Endodermal cell (in vitro differentiated cells): ENCODE results near the gene CLIC5. TPM values are rescaled to one million over a fixed set of nuclear protein-coding genes. Genes with fewer than 3 reads are reported as not detected.

ENCODE experiments used
- DNase-seq: peaks from one replicate; pipeline ENCODE4 v3.0.0-alpha.2; 2017
- H3K27ac ChIP-seq: 2 replicates; pipeline ENCODE4 v1.5.1; 2013; ENCODE audit warnings: mild to moderate bottlenecking, low read depth, low read length, moderate library complexity
- H3K27me3 ChIP-seq: 2 replicates; pipeline ENCODE4 v1.6.1; 2013; ENCODE audit warnings: mild to moderate bottlenecking, low read length, moderate library complexity; ENCODE audit not compliant: insufficient read depth, control insufficient read depth, poor library complexity, severe bottlenecking
- H3K36me3 ChIP-seq: 2 replicates; pipeline ENCODE4 v1.7.0; 2013; ENCODE audit warnings: mild to moderate bottlenecking, low read length, moderate library complexity; ENCODE audit not compliant: control insufficient read depth, insufficient read depth
- H3K4me1 ChIP-seq: one replicate; pipeline ENCODE4 v1.7.0; 2013; ENCODE audit warnings: low read length; ENCODE audit not compliant: control insufficient read depth, insufficient read depth
- H3K4me3 ChIP-seq: 2 replicates; pipeline ENCODE4 v1.5.1; 2013; ENCODE audit warnings: mild to moderate bottlenecking, low read length, moderate library complexity
- H3K9ac ChIP-seq: 2 replicates; pipeline ENCODE4 v1.6.1; 2013; ENCODE audit warnings: mild to moderate bottlenecking, low read length, moderate library complexity; ENCODE audit not compliant: poor library complexity, severe bottlenecking; ENCODE audit errors: extremely low read depth
- H3K9me3 ChIP-seq: 2 replicates; pipeline ENCODE4 v1.6.1; 2013; ENCODE audit warnings: mild to moderate bottlenecking, low read length, moderate library complexity; ENCODE audit not compliant: control insufficient read depth
- H3K27ac Mint-ChIP-seq: 2 replicates; pipeline ENCODE4 v1.8.0; 2020; ENCODE audit warnings: mixed read lengths
- H3K27me3 Mint-ChIP-seq: 2 replicates; pipeline ENCODE4 v1.8.0; 2021; ENCODE audit warnings: mild to moderate bottlenecking, mixed read lengths; ENCODE audit not compliant: insufficient read depth
- H3K36me3 Mint-ChIP-seq: 2 replicates; pipeline ENCODE4 v1.8.0; 2020; ENCODE audit warnings: low read depth, mixed read lengths
- H3K4me1 Mint-ChIP-seq: 2 replicates; pipeline ENCODE4 v1.8.0; 2020; ENCODE audit warnings: mixed read lengths
- H3K4me3 Mint-ChIP-seq: 2 replicates; pipeline ENCODE4 v1.8.0; 2020; ENCODE audit warnings: mild to moderate bottlenecking, moderate library complexity, mixed read lengths
- H3K9me3 Mint-ChIP-seq: 2 replicates; pipeline ENCODE4 v1.8.0; 2020; ENCODE audit warnings: mild to moderate bottlenecking, mixed read lengths
- WGBS, 2 experiments: methylation state at CpG; one replicate each; pipeline versions ENCODE4 v1.1.5 to v1.1.7; 2013; ENCODE audit warnings: missing lambda C conversion rate in 2 of 2, mixed read lengths in 1 of 2; ENCODE audit not compliant: insufficient coverage in 1 of 2, insufficient read length in 1 of 2; 5-methylcytosine and 5-hydroxymethylcytosine counted together
- total RNA-seq, 2 donors: library from RNA; stranded (reverse); fragmentation: NEBNext Ultra II Directional in 1 of 2; extraction: Animal tissue kit (Norgen Biotek cat#: 25700) in 1 of 2; gene quantifications; 2 replicates in 1 of 2; 3 replicates in 1 of 2; pipeline ENCODE4 v1.2.1, GENCODE V29; 2021
- TF ChIP-seq, protein P1 (sequence below): fragments of 200-600 bp; sonication (generic); conservative IDR thresholded peaks from 2 replicates; pipeline ENCODE4 v1.5.0; 2021; ENCODE audit warnings: antibody characterized with exemption, mild to moderate bottlenecking

Gene CLIC5
- total RNA-seq, 2 donors from 2014 or later = 0.11 TPM; not detected in 1

DNA sequence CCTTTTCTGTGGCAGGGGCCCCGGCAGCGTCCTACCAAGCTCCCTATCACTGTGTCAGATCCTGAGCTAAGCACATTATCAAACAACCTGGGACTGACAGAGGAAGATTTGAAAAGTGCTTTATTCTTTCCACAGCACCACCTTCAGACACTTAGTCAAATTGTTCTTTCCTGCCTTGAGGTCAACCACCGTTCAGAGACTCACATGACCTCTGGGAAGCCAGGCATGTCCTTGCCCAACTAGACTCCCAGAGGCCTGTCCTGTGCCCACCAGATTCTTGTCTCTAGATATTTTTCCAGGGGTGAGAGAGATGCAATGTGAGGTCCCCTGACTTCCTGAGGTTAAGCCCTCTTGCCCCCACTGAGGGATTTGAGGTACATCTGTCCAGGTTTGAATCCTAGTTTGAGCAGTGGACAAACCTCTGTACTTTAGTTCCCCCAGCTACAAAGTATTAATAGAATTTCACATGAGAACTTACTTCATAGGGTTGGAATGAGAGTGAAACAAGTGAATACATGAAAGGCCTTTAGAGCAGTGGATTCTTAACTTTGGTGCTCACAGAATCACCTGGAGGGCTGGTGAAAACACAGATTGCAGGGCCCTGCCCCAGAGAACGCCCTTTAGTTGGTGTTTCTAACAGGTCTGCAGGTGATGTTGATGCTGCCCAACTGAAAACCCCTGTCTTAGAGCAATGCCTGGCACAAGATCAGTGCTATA lies 179.8 kb downstream of the CLIC5 start:
- TF ChIP-seq, protein P1, sequence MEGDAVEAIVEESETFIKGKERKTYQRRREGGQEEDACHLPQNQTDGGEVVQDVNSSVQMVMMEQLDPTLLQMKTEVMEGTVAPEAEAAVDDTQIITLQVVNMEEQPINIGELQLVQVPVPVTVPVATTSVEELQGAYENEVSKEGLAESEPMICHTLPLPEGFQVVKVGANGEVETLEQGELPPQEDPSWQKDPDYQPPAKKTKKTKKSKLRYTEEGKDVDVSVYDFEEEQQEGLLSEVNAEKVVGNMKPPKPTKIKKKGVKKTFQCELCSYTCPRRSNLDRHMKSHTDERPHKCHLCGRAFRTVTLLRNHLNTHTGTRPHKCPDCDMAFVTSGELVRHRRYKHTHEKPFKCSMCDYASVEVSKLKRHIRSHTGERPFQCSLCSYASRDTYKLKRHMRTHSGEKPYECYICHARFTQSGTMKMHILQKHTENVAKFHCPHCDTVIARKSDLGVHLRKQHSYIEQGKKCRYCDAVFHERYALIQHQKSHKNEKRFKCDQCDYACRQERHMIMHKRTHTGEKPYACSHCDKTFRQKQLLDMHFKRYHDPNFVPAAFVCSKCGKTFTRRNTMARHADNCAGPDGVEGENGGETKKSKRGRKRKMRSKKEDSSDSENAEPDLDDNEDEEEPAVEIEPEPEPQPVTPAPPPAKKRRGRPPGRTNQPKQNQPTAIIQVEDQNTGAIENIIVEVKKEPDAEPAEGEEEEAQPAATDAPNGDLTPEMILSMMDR = no peak
- Mint-ChIP-seq H3K4me1 (no peaks in the 10 kb centered on the region), H3K36me3 (no peaks in the 10 kb centered on the region), H3K27me3 (peaks cover 4% of the 10 kb centered on the region), H3K4me3 (no peak overlapping the region), H3K27ac (no peak overlapping the region), H3K9me3 (no peaks in the 10 kb centered on the region)
- H3K4me3 ChIP-seq = no peak overlapping the region
- H3K27me3 ChIP-seq = no peaks in the 10 kb centered on the region
- H3K9me3 ChIP-seq = no peaks in the 10 kb centered on the region
- no peaks in the 10 kb centered on the region for H3K4me1 ChIP-seq
- DNase-seq = no peak
- no peaks in the 10 kb centered on the region for H3K36me3 ChIP-seq
- WGBS, 2 experiments = 82 to 89% methylated on average over 3 to 4 of the region's 4 CpGs
- no peak overlapping the region for H3K27ac ChIP-seq
- H3K9ac ChIP-seq = no peak overlapping the region

DNA sequence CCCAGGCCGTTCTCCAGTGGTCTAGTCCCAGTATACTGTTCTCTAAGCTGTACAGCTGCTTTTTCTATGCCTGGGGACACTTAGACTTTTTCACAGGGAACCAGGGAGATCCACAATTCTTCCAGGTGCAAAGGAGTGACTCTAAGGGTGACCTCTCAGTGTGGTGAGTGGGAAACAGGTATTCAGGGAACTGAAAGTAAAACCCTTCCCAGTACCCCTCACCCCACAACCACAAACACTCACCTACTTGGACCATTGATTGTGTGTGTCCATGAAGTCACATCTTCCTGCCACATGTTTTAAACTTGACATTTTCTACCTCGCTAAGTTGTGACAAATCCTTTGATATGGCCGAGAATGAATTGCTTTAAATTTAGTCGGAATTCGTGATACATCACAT lies 183.6 kb downstream of the CLIC5 start:
- Mint-ChIP-seq H3K4me1 (no peaks in the 10 kb centered on the region), H3K27me3 (peaks cover 2% of the 10 kb centered on the region), H3K4me3 (no peak overlapping the region), H3K27ac (no peak overlapping the region), H3K9me3 (no peaks in the 10 kb centered on the region), H3K36me3 (no peaks in the 10 kb centered on the region)
- Histone ChIP-seq H3K27ac (no peak overlapping the region), H3K4me1 (no peaks in the 10 kb centered on the region), H3K4me3 (no peak overlapping the region), H3K36me3 (no peaks in the 10 kb centered on the region), H3K27me3 (no peaks in the 10 kb centered on the region), H3K9me3 (no peaks in the 10 kb centered on the region), H3K9ac (no peak overlapping the region)
- TF ChIP-seq, protein P1 = no peak
- WGBS, 2 experiments = 93 to 97% methylated on average over 5 of the region's 5 CpGs
- DNase-seq = no peak

Other genes with a start within 250 kb of the CLIC5 start
- 1 to 10 TPM; 3.5 to 7.2 TPM for gene ENPP4, start 114.1 kb upstream of the CLIC5 start, total RNA-seq
- 10 to 100 TPM in 1 of 2 donors, 1 to 10 TPM in 1; 9.0 to 12.9 TPM for gene ENPP5, start 155.1 kb upstream of the CLIC5 start, total RNA-seq